GM19035 (cell line): ENCODE data around the gene RAPGEF3.

Source experiments
- ATAC-seq: cut with Tn5 transposase; IDR thresholded peaks from one replicate; pipeline ENCODE4 v1.9.1; 2021; ENCODE audit not compliant: unreplicated experiment

RAPGEF3 gene

DNA sequence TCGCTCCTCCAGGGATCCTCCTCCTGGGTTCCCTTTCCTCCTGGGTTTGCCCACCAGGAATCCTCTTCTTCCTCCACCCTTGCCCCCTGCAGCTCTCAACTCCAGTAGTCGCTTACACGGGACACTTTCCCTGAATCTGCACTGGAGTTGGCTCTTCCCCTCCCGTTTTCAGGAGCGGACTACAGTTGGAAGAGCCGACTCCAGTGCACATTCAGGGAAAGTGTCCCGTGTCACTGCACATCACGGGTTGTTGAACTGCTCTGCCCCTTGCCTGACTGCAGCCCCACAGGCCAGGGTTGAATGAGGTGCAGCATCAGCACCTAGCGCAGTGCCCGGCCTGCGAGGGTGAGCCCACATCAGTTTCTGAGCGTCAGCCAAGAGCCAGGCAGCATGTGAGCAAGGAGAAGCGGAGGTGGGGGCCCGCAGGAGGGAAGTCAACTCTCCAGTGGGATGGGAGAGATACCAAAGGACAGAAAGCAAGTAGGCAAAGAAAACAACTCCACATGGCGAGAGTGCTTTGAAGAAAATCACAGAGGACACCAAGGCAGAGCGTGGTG lies 13.1 kb downstream of the RAPGEF3 start:
- ATAC-seq, result no peak

DNA sequence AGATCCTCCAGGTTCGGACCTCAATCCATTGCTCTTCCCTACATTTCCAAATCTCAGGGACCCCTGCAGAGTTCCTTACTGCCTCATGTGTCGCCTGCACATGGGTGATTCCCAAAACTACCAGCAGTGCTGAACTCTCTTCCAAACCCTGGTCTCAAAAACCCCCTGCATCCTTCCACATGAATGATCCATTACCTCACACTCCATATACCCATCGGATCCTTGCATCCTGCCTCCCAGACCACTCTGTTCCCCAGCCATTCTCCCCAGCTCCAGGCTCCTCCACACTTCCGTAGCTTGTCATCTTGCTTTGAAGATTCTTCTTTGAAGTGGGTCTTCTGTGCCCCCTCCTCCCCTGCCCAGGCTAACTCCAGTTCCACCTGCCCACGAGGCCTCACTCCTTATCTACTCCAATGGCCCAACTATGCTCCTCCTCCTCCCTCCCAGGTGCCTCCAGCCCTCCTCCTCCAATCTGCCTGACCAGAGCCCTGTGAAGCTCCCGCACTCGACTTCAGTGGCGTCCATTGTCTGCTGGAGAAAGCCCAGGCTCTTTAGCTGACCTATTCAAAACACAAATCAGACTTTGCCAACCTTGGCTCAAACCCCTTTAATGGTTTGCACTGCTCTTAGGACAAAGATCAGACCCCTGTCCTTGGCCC lies 13.8 kb downstream of the RAPGEF3 start:
- ATAC-seq, result no peak

DNA sequence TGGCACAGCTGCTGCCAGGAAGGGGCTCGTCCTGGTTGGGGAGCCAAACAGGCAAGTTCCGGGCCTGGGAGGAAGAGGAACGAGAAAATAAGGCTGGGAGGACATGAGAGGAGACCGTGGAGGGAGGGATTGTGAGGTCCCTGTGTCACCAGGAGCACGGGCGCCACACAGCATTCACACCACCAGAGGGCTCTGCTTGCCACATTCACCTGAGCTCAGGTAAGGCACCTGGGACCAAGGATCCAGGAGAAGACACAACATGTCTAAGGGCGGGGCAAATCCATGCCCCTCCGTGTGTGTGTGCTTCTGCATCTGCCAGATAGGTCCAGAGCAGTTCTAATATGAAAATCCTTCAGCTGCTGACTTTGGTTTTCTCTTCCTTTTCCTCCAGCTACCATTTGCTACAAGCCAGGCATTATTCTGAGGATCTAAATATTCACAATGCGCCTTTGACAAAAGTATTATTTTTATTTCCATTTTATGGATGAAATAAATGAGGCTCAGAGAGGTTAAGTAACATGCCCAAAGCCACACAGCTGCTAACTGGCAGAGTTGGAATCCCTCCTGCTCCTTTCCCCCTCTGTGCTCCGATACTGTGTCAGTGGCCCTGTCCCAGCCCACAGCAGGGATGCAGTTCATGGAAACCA lies 14.6 kb downstream of the RAPGEF3 start:
- ATAC-seq, result no peak

DNA sequence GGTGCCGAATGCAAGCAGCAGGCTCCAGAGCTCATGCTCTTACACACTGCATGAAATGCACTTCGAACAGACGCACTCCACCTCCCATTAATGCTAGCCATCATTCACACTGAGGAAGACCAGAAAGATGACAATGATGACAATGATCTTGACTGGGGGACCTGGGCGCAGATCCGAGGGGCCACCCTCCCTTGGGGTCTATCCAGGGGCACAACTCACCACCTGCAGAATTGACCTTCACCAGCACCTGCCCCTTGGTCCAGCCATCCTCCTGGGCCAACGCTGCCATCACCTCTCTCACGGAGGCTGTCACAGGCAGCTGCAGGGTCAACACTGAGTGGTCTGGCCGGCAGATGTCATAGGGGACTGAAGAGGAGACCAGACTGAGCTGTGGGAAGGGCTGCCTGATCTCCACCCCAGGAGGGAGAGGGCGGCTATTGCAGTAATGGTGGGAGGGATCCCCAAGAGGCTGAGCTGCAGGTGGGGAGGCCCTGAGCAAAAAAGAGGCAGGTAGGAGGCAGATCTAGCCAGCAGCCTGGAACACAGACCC lies 15.3 kb downstream of the RAPGEF3 start:
- no peak for ATAC-seq

DNA sequence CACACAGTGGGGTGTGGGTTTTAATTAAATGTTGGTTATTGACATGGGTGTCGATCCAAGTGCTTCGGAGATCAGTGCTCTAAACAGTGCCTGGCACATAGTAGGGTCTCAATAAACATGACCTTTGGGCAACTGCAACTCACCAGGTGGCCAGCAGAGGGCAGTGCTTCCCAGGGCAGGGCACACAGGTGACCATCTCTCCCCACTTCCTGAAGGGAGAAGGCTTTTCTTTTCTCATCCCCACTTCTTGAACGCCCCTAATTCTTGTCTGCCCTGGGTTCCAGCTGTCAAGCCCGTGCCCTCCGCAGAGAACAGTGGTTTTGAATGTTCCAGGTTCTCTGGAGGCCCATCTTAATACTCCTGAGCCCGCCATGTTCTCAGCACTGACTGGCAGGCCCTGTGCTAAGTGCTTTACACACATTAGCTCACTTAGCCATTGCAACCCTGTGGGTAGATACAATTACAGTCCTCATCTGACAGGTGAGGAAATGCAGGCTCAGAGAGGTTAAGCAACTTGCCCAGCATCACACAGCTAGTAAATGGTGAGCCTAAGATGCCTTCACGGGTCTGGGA lies 16.3 kb downstream of the RAPGEF3 start:
- no peak for ATAC-seq

DNA sequence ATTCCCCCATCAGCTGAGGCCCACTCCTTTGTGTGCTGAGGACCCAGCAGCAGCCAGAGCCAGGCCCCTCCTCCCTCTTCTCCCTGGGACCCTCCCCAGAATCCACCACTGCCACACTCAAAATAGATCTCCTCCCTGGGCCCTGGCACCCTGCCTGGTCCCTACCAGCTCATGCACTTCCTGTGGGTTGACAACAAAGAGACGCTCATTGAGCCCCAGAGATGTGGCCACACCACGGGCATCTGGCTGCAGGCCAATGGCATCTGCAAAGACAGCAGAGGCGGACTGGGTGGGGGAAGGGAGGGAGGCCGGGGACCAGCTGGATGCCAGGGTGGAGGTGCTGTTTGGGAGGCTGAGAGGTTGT lies 17.4 kb downstream of the RAPGEF3 start:
- ATAC-seq, result no peak

DNA sequence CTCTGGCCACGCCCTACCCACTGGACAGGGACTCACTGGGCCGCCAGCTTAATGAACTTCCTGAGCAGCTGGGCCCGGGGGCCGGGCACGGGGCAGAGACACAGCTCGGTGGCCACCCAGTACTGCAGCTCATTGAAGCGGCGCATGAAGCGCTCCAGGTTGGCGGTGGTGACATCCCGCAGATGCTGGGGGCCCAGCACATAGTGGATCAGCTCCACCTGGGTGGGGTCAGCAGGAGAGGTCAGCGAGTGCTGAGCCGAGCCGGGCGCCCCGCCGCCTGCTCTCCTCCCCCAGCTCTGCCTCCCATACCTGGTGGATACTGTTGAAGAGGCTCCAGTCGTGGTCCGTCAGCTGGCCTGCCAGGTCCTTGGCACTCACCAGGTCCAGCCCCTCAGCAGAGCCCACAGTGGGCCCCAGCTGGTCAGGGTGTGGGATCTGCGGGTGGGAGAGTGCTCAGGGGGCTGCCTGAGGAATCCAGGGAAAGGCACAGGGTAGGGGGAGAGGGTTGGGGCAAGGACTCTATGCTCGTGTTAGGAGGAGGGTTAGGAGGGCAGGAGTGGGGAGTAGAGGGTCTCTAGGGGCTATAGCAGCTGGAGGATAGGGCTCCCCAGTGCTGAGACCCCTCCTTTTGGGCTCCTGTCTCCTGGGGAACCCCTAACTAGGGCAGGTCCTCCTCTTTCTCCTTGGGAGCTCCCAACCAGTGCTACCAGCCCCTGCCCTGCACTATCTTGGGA lies 17.9 kb downstream of the RAPGEF3 start:
- ATAC-seq, result no peak

DNA sequence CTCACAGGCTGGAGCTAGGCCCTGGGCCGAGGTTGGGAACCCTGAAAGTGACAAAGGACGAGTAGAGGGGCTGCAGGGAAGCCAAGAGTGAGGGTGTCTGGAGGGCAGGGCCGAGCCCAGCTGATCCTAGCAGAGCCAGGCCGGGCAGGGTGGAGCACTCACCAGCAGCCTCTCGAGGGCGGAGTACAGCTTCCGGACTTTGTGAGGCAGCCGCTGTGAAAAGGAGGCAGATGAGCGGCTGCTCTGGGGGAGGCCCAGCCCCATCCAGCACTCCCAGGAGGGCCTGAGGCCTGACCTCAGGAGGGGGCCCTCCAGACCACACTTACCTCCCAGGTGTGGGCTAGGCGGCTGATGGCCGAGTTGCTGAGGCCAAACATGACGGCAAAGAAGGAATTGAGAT lies 18.7 kb downstream of the RAPGEF3 start:
- ATAC-seq, result no peak

DNA sequence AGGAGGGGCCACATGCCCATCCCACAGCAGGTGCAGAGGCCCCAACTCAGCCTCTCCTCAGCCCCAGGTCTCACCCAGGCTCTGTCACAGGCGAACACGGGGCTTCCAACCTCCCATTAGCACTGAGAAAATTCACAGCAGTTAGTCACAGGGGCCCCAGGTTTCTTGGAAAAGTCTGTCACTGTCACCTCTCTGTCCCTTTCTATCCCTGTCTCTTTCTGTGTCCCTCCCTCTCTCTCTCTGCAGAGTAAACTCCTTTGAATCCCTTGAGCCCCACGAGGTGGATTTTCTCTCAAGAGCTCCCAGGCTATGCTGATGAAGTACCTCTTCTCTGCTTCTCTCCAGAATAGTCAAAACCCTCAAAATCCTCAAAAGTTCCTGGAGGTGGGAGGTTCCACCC lies 19.4 kb downstream of the RAPGEF3 start:
- ATAC-seq, result no peak

DNA sequence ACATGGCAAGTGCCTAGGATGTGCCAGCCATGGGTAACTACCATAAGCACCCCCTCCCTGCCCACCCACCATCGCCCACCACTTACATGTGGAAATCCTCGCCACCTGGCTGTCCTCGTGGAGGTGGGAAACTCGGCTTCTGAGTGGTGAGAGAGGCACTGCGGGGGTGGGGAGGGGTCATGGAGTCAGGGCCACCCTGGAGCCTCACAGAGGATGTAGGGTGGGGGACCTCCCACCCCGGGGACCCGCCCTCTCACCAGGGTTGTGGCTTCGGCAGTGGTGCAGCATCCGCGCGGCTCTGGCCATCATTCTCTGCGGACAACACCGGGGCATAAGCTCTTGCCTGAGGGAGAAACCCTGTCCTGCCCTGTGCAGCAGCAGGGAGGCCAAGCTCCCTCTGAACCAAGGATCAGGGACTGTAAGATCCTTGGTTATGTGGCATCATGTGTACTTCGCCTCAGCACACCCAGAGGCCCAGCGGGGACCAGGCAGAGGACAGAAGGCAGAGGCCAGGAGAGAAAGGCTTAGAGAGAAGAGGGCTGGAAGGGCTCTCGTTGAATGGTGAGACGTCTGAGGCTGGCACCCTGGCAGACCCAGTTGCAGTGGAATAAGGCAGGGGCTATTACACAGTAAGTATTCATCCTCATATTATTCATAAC lies 20.6 kb downstream of the RAPGEF3 start:
- ATAC-seq, result no peak

DNA sequence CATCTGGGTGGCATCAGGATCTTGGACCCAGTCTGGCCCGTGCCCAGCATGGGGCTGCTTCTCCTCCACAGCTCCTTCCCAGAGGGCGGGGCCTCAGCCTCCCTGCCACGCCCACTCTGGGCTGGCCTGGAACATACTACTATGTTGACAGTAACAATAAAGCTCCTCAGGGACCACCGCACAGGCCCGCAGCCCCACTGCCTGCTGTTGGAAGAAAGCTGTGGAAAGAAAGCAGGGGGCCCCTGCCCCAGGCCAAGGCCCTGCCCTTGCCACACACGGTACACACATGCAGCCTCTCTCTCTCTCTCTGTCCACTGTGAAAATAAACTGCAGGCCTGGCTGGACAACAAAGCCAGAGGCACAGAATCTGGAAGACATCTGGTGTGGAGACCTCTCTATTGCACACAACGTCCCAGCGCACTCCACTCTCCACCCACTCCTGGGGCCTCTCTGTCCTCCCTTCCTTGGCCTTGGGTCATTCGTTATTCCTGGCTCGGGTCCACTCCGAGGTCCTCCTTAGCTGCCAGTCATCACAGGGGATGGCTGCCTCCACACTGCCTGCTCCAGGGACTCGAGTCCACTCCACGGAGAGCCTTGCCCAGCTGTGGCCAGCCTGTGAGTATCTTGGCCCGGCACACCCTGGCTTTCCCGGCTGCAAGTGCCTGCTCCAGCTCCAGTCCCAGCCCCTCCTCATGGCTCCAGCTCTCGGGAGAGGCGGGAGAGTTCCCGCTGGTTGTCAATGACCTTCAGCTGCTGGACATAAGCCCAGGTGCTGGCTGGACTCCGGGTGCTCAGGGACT lies 21.6 kb downstream of the RAPGEF3 start:
- no peak for ATAC-seq

DNA sequence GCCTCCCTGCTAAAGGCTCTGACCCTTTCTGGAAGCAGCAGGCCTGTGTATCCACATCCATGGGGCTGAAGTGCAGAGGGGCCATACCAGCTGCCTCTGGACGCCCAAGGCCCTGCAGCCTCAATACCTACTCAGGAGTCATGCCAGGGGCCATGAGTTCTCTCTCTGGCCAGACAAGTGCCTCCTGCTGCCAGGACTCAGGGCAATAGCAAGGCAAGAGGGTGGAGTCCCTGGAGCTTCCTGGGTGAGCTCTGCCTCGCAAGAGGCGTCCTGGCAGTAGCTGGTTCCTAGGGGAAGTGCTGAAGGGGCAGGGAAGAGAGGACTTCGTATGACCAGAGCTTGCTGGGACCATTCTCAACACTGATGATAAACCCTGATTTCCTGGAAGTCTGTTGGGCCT lies 22.5 kb downstream of the RAPGEF3 start:
- ATAC-seq, result no peak

DNA sequence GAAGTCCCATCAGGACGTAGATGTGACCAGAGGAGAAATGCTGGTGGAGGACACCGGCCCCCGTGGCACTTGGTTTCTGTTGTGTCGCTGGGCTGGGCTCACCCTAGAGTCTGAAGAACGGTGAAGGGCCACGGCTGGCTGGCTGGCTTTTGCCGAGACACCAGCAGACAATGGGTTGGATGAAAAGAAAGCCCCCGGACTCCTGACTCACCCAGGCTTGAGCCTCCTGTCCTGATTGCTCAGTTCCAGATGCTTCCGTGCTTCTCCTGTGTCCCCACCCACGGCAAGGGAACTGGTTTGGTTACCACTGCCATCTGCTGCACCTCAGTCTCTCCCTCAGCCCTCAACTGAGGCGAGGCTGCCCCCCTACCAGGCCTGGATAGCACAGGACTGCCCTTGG lies 23.0 kb downstream of the RAPGEF3 start:
- no peak for ATAC-seq

DNA sequence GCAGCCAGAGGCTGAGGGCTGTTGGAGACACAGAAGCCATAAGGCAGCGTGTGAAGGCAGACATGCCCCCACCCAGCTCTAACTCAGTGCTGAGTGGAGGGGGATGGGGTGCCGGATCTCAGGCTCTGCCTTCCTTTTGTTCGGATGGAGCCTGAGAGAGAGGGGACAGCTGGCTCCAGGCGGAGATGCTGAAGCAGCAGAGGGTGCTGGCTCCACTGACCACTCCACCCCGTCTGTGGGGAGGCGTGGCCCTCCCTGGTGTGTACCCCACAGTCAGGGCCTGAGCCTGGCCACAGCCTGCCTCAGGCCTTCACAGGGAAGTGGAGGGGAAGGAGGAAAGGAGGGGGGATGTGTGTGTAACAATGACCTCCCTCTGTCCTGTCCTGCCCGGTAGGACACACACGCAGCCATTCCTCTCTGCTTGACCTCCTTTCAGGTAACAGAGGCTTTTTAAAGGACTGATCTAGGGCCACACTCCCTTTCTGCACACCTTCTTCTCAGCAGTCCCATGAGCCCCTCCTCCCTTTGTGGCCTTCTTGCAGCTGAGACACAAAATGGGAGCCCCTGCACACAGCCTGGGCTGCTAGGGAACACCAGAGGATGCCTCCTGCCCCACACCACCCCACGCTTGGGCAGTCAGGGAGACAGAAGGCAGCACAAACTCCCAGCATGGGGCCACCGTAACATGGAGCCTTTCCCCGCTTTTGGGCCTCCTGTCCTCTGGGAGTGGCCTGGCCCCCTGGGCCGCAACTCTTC lies 23.8 kb downstream of the RAPGEF3 start:
- no peak for ATAC-seq

DNA sequence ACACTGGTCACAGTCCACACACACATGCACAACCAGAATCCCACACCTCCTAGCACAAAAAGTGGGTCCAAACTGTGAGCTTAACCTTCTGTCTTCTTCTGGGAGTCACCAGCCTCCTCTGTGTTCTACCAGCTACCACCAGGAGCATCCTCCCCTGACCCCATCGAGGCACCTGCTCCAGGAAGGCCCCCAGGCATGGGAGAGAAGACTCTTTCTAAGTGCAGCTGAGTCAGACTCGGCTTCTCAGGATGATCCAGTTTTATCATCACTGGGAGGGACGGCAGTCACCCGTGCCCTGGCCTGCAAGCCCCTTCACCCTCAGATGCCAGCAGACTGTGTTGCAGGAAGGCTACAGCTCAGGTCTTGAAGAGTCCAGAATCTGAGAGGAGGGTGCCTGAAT lies 25.5 kb downstream of the RAPGEF3 start:
- ATAC-seq, result no peak

DNA sequence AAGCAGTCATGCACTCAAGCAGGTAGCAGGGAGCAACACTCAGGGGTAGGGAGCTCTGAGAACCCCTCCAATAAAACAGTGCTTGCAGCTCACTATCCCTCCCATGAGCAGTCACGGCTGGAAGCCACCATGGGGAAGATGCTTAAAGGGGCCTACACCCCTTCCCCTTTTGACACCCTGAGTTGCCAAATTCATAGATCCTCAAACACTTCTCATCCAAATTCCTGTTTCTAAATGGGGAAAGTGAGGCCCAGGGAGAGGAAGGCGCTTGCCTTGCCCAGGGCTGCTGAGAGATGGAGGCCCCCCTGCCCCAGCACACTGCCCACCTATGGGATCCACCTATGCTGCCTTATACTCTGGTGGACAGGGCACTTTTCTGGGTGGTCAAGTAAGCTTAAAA lies 26.2 kb downstream of the RAPGEF3 start:
- ATAC-seq, result no peak

DNA sequence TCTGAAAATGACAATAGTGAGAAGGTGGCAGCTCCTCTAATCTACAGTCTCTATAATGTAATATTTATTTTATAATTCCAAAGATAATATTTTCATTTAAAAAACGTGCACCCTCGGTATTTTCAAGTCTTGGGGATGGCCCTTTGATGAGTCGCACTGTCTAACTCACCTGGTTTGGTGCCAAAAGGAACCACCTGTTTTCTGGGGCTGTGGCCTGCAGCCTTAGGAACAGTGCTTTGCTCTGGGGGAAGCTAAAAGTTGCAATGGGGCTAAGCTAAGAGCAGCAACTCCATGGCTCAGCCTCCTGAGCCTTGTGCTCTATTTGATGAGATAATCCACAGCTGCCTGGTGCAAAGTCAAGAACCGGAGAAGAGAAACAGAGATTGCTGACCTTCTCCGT lies 27.0 kb downstream of the RAPGEF3 start:
- ATAC-seq, result no peak

DNA sequence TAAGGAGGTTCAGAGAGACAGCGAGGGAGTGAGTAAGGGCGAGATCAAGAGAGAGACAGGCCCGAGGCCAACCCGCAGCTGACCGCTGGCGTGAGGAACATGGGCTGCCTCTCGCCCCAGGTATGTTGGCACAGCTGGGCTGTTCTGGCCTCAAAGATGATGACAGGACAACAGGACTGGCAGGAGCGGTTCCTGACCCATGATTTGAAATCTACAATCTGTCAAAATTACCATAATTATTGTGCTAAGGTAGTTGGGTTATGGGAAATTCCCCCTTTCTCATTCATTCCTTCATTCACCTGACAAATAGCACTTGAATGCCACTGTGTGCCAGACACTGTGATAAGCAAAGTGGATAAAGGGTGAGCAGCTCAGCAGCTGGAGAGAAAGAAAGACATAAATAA lies 28.3 kb downstream of the RAPGEF3 start:
- ATAC-seq, result no peak

DNA sequence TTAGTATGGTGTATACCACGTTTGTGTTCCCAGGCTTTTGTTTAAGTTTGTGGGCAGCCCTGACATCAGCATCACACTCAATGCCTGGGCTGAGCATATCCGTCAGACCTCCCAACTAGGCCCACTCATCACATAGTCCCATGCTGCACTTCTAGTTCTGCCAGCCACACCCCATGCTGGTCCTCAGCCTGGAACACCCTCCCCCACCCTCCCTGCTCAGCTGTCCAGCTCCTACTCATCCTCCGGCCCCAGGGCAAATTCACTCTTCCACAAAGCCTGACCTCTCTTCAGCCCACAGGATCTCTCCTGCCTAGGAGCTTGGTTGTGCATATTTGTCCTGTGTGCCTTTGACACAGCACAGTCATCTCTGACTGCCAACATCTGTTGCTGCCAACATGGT lies 29.4 kb downstream of the RAPGEF3 start:
- no peak for ATAC-seq
